HL-60 (cell line): ENCODE data around the gene ETV6.

Experiments
- CTCF ChIP-seq: IDR thresholded peaks from one replicate; pipeline ENCODE4 v1.5.1; 2011; ENCODE audit warnings: low read length, control low read depth, inconsistent platforms; ENCODE audit not compliant: insufficient read depth
- GABPA ChIP-seq: IDR thresholded peaks from 2 replicates; pipeline ENCODE4 v1.6.1; 2012; ENCODE audit warnings: low read depth
- POLR2AphosphoS5 ChIP-seq: IDR thresholded peaks from 2 replicates; pipeline ENCODE4 v1.6.1; 2012; ENCODE audit warnings: low read depth

DNA sequence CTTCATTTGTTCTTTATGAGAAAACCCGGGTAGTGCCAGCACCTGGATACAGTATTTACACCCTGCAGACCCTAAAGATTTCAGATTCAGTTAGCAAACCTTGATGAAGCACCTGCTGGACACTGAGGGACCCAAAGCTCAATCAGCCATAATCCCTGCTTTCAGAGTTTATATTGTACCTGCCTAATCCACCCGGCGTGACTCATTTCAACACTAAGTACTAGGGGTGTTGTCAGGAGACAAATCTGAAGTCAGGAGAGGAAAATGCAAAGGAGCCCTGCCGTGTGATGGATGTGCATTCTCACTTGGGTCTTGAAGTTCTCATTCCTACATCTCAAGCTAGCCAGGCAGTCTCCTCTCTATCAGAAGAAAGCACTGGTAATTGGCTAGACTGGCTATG lies 244.5 kb downstream of the ETV6 start:
- TF ChIP-seq POLR2AphosphoS5 (no peak), CTCF (no peak), GABPA (no peak)
